Peyer's patch (tissue), 4 donors: ENCODE results near the gene SULT1C4.

Experiments used
- CTCF ChIP-seq, 6 experiments: fragments of 450-650 bp in 4 of 6; fragments of 200-600 bp in 2 of 6; sonication (generic) in 1 of 6; IDR thresholded peaks; one replicate each; pipeline ENCODE4 v1.5.1; 2017 to 2019; ENCODE audit warnings: antibody characterized with exemption in 6 of 6, mild to moderate bottlenecking in 3 of 6, moderate library complexity in 1 of 6
- POLR2A ChIP-seq, 2 donors: fragments of 450-650 bp; IDR thresholded peaks; one replicate each; pipeline ENCODE4 v1.5.1; 2017; ENCODE audit warnings: antibody characterized with exemption in 2 of 2, mild to moderate bottlenecking in 2 of 2, moderate library complexity in 2 of 2

- TF ChIP-seq CTCF (IDR thresholded peaks at IDR 0.05) = no peak
- TF ChIP-seq POLR2A (IDR thresholded peaks at IDR 0.05) = no peak
Measured at GRCh38 chr2:108330979-108331378, 46.8 kb upstream of the SULT1C4 start.
